ENCODE measurements around the gene ERC2.

The ERC2 gene

DNA sequence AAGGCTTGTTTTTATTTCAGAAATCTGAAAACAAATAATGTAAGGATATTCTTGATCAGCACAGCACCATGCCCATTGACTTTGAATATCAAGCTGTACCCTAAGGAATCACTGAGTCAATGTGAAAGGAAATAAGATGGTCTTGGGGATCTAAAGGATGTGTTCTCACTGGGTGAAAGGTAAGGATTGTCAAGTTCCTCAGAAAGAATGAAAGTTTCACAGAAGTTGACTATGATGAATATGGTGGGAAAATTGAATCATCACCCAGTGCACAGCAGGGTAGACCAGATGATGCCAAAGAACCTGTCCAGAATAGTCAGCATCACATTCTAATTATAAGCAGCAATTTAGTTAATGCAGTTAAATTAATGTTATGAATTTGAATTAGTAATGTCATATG lies 16.2 kb downstream of the ERC2 start:
- DNase-seq: no peak
- intact Hi-C loops (cut with DNase I): no loop called here

DNA sequence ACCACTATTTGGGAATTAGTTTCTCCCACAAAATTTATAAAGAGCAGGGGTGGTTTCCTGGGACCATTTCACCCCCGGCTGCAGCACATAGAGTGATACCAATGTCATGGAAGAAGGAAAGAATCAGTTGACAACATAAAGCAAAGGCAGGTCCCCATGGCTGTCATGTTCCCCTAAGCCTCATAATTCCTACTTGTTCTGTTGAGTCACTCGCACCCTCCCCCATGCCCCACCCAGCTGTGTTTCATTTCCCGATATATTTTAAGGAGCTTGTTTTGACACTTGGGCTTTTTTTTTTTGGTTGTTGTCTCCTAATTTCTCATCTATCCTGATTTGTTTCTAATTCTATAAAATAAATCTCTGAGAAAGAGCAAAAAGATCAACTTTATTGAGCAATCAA lies 24.9 kb downstream of the ERC2 start:
- DNase-seq: peak in 41 of 42 donors; percentile 10 to 79 (median 48)
- intact Hi-C loops (cut with DNase I): no loop called here

DNA sequence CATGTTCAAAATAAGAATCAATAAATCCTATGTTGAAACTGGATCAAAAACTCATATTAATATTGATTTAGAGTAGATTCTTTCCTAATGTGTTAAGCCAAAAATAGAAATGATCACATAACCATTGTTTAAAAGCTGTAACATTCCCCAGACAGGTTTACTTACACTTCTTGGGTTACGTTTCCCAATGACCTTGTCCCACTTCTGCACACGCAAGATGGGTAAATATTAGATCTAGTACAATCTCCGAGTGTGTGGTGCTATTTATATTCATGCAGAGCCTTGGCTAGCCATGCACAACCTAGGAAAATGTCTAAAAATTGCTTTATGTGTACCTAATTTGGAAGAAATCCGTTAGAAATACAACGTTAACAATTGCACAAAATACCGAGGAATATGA lies 39.6 kb downstream of the ERC2 start:
- intact Hi-C loops (cut with DNase I): no loop called here
- no peak for DNase-seq

DNA sequence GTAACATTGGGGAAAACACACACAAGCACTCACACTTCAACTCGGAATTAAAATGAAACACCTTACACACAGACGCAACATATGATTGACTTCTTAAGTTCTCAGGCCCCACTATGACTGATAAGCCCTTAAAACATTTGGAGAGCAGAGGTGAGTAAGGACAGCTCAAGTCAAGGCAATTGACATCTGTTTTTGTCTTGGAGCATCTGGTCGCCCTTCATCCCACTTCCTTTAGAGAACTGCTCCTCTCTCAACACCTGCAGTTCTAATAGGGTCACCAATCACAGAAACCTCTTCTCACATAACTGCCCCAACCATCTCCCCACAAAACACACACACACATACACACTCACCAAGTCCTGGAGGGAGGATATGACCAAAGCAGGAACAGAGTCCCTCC lies 43.4 kb downstream of the ERC2 start:
- intact Hi-C loops (cut with DNase I): no loop called here
- DNase-seq: no peak

DNA sequence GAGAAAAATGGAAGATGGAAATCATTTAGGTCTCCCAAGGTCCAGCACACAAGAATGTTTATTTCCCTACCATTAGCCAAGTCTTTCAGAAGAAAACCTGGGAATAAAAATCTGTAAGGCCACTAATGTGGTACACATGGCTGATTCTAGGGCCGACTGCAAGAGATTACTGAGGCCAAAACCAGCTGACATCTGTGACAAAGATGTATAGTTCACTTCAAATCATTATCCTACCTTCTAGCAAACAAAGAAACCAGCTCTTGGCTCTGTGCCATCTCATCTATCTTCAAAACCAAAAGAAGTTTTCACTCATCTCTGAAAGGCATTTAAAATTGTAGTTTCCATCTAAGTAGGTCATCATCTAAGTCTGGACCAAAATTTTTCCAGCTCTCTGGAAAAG lies 43.9 kb downstream of the ERC2 start:
- DNase-seq: no peak
- intact Hi-C loops (cut with DNase I): no loop called here

DNA sequence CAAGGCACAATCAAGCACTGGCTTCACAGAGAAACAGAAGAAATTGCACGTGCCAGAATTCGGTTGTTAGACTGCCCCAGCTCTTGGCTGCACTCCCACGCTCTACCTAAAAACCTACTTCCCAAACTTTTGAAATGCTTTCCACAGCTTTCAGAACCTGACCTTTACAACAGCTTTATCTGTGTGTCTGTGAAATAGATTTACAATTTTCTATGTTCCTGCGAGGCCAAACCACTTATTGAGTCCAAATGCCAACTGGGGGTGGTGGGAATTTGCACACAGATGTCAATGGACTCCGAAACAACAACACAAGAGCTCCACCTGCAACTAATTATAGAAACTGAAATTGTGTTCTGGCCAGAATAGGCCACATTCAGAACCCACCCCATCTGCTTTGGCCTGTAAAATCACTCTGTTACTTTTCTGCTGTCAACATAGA lies 44.6 kb downstream of the ERC2 start:
- intact Hi-C loops (cut with DNase I): no loop called here
- no peak for DNase-seq

DNA sequence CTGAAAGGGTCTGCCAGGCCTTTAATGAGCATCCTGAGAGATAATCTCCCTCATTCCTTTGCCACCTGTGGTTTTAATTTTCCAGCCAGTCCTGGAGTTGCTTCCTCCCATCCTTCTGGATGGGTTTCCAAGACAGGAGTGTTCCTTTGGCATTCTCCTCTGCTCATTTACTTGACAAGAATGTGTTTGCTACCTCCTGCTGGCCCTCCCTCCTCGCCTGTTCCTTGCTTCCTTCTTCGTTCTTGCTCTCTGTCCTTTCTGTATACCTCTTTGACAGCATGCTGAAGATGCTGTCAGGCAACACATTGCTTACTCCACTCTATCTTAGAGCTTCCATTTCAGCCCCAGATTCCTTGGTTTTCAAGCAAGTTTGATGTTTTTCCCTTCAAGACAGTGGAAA lies 46.0 kb downstream of the ERC2 start:
- no peak for DNase-seq
- intact Hi-C loops (cut with DNase I): no loop called here

DNA sequence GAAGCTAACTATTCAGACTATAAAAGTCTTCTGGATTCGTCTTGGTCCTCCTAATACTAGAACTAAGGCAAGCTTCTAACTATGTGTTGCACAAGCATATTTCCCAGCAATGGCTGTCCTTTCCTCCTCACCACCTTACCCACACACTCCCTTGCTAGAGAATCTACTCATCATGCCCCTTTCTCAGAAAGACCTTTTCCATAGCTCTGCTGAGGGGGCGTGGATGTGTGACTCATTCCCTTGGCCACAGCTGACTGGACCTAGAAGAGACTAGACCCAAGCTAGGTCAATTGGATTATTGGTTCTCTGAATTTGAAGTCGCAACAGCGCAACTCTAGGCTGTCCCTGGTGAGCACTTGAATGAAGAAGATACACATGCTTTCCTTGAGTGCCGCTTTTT lies 47.1 kb downstream of the ERC2 start:
- no peak for DNase-seq
- intact Hi-C loops (cut with DNase I): no loop called here

DNA sequence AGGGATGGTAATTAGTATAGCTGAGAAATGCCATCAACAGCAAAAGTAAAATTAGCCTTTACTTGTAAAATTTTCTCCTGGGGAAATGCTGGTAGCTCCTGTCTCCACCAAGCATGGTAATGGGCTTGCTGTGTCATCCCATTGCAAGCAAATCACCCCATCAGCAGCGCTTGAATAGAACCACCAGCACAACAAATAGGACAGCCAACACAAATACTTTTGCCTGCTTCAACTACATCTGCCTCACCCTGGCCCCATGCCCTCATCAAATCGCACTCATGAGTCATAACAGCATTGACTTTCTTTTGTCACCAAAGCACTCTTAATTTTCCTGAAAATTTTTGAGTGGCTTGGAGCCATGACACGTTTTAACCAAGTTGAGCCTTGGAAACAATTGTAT lies 52.6 kb downstream of the ERC2 start:
- intact Hi-C loops (cut with DNase I): no loop called here
- DNase-seq: peak in 4 of 42 donors; percentile 3 to 45 (median 8)

DNA sequence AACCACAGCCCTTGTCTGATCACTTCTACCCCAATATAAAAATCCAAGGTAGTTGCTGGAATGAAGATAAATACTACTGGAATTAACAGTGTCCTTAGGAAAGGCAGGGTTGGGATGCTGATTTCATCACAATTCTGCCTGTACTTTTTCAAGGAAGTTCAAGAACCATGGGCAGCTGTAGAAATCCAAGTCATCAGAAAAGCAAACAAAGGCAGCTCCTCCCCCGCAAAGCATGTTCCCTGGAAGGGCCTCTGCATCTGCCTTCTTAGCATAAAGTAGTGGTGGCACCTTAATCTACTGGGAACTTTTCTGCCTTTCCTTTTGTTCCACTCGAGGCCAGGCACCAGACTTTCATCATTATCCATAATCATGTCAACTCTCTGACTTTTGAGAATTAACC lies 54.4 kb downstream of the ERC2 start:
- intact Hi-C loops (cut with DNase I): no loop called here
- no peak for DNase-seq

DNA sequence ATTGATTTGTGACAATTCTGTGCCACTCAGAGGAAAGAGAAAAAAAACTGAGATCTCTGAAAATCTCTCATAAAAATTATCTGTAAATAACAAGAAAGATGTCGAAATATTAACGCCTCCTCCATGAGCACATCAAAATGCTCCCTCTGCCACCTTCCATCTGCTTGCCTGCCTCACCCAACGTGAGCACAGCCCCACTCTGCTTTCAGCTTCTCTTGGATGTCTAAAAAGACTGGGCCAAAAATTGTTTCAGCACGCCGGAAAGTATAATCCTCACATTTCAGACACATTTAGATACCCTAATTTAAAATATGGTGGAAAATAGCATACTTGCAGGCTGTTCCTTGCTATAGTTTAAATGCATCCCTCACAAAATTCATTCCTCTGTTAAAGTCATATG lies 57.1 kb downstream of the ERC2 start:
- intact Hi-C loops (cut with DNase I): no loop called here
- DNase-seq: peak in 20 of 42 donors; percentile 3 to 65 (median 18)

DNA sequence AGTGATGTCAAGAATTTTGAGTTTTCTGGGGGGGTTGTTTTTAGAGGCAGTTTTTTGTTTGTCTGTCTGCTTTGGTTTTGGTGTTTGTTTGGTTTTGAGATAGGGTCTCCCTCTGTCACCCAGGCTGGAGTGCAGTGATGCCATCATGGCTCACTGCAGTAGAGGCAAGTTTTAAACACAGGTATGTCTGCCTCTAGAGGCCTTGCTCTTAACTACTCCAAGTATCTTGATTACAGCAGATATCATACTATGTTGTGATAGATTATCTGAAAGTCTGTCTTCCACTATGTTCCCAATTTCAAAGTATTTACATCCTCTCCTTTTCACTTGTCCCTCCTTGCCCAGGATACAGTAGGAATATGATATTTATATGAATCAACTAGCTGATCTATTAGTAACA lies 57.7 kb downstream of the ERC2 start:
- no peak for DNase-seq
- intact Hi-C loops (cut with DNase I): no loop called here

DNA sequence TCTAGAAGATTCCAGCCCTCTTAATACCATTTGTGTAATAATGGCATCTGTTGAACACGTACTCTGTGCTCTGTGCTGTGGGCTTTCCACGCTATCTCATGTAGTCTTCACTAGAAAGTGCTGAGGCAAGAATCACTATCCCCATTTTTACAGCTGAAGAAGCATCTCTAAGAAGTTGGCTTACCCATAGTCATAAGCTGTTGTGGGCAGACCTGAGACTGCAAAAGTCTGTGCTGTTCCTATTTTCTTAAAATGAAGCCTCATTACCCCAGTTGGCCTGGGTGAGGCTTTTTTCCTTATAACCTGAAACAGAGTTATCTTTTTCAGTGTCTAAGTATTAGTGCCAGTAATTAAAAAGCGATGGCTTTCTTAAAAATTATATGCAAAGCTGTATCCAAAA lies 58.5 kb downstream of the ERC2 start:
- DNase-seq: no peak
- intact Hi-C loops (cut with DNase I): no loop called here

DNA sequence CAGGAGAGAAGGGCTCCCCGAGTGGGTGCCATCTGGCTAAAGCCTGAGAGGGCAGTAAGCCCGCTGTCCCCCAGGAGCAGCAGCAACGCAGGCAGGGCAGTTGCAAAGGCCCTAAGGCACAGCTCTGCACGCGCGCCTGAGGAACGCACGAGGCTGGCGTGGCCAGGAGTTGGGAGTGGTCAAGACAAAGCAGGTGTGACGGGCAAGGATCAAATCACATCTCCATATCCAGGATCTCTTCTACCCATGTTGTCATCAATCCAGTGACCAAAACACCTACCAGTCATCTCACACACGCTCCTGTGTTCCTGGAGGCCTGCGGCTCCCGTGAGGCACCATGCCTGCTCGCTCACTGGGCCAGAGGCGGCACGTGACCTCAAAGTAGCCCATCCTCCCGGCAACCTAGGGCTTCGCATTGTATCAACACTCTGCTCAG lies 59.5 kb downstream of the ERC2 start:
- DNase-seq: no peak
- intact Hi-C loops (cut with DNase I): no loop called here

DNA sequence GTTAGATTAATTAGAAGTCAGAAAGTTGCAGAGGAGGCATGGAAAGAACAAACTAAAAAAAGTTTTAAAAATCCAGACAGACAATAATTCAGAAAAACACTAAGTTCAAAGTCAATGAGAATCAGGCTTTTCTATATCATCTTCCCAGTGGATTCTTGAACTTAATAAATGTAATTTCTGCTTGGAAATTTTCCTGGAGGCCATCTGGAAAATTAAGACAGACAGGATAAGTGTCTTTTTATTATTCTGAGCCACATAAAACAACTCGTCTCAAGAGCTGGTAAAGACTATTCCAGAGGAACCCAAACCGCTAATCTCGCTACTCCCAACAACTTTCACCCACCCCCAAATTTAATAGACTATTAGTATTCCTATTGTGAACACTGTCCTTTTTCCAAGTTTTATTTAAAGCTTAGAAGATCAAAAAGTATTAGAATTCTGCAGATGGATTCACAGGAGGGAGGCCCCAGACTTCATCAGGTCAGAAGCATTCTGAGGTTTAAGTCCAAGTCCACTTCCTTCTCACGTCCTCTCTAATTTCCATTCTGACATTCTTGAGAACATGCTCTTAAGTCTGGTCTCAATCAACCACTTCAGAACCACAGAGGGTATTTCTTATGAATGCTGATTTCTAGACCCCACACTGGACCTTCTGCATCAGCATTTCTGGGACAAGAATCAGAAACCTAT lies 61.3 kb downstream of the ERC2 start:
- no peak for DNase-seq
- intact Hi-C loops (cut with DNase I): no loop called here

DNA sequence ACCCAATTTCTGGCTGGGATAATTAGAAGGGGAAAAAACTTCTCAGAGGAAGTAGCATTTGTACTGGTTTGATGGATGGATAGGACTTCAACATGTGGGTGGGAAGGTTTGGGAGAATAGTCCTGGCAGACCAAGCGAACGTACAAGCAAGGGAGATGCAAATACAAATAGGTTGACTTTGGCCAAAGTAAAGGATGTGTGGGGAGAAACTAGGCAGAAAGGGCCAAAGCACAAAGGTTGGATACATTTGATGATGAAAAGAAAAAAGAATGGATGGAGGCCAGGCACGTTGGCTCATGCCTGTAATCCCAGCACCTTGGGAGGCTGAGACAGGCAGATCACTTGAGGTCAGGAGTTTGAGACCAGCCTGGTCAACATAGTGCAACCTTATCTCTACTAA lies 63.4 kb downstream of the ERC2 start:
- DNase-seq: no peak
- intact Hi-C loops (cut with DNase I): no loop called here

DNA sequence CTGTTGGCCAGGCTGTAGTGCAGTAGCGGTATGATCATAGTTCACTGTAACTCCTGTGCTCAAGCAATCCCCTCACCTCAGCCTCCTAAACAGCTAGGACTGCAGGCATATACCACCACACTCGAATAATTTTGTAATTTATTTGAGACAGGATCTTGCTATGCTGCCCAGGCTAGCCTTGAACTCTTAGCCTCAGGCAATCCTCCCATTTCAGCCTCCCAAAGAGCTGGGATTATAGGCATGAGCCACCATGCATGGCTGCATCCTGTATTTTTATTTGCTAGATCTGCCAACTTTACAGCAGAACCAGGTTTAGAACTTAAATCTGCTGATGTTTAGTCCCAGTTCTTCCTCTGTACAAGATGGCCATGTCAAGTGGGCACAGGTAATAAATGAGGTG lies 69.6 kb downstream of the ERC2 start:
- DNase-seq: no peak
- intact Hi-C loops (cut with DNase I): no loop called here

DNA sequence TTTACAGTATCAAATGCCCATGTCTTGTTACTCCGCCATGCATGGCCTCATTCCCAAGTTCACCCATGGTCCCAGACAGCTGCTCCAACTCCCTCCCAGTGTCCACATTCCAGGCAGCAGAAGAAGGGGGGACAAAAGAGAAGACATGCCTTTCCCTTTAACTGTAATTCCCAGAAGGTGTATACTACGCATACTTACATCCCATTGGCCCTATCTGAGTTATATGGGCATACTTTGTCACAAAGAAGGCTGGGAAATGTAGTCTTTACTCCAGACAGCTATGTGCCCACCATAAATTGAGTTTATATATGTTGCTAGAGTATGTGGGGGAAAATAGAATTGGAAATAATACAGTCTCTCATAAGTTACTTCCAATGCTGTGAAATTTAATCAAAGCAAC lies 70.5 kb downstream of the ERC2 start:
- intact Hi-C loops (cut with DNase I): no loop called here

DNA sequence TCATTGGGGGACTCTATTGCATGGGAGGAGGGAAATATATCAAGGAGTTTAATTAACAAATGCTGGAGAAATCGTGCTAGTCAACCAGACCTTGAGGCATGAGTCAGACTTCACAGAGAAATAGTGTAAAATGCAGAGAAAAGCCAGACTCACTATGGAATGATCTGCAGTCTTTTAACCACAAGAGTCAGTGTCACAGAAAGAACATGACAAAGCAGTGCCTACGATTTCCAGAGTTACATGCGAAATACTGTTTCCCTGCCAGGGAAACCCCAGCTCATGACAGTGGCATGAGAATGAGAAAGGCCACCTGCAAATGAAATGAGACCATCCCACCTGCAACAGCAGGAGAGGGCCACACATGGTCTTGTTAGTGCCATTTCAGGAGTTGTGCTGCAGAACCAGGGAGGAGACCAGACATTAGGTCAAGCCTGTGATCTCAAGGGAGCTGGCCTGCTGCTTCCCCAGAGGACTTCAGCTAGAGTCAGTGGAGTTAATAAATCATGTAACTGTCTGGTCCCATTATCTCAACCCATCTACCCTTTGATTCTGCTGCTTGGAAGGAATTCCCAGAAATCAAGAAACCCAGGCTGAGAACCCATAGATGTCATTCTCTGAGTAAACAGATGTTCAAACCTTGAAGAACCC lies 79.0 kb downstream of the ERC2 start:
- intact Hi-C loops (cut with DNase I): no loop called here
- DNase-seq: no peak

More for the DNA sequence above, 70.5 kb downstream of the ERC2 start:
- DNase-seq: no peak

DNA sequence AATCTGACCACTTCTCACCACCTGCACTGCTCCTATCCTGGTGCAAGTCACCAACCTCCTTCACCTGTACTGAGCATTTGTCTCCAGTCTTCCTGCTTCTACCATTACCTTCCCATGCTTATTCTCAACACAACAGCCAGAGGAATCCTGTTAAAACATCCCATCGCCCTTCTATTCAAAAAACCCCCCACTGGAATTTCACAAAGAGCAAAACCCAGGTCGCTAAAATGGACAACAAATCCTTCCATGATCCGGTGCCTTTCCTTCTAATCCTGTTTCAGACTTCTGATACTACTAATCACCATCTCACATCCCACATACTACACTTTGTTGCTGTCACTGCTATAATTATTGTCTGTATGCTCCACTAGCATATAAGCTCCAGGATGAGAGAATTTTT lies 85.2 kb downstream of the ERC2 start:
- no peak for DNase-seq
- intact Hi-C loops (cut with DNase I): no loop called here

DNA sequence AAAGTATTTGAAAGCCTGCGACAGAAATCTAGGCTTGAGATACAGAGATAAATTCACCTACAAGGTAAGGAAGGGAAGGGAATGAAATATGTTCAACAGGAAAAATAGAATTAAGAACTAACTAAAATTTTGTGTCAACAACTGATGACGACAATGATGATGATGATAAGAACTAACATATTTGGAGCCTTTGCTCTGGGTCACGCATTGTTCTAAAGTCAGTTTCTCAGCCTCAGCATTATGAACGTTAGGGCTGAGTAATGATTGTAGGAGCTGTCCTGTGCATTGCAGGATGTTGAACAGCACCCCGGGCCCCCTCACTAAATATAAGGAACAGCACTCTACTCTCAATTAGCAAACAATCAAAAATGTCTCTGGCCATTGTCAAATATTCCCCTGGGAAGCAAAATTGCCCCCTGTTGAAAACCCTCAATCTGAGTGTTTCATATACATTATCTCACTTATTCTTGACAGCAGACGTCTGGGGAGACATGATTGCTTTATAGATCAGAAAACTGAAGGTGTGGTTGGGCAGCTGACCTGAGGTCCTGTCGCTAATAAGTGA lies 88.5 kb downstream of the ERC2 start:
- DNase-seq: no peak
- intact Hi-C loops (cut with DNase I): no loop called here

Data from head of caudate nucleus (tissue), 42 donors.